Heart left ventricle (tissue), 13 donors: ENCODE results near the gene GLRX3.

ENCODE experiments used
- CTCF ChIP-seq, 12 donors: fragments of 200-600 bp; sonication (generic) in 4 of 12; IDR thresholded peaks; one replicate each; pipeline versions ENCODE4 v1.5.0 to v1.8.0; 2018 to 2022; ENCODE audit warnings: antibody characterized with exemption in 12 of 12, mild to moderate bottlenecking in 5 of 12
- POLR2A ChIP-seq, 2 donors: fragments of 450-650 bp; IDR thresholded peaks; one replicate each; pipeline ENCODE4 v1.6.1; 2017; ENCODE audit warnings: antibody characterized with exemption in 2 of 2, mild to moderate bottlenecking in 2 of 2, moderate library complexity in 2 of 2
- donor health status: ischemic (EF 13 %, LVEDD 7.1; RV severe dilation, severe dysfunction).
- donor health status: DM: no; HTN: yes; CAD: no.
- donor health status: DM: no; HTN: no; CAD: no.
- donor health status: ischemic (EF 25% LVEDD 6.9; RV normal size, moderate dysfunction).
- donor health status: ischemic (EF 25% LVEDD 5.7; RV mildly dilated, moderate dysfunction).
- donor health status: ischemic (EF 35%, LVEDD 5.7; RV mildly dilated, moderate dysfunction).
- donor health status: nonischemic (EF 11% LVEDD 7.7; RV severe dilation, severe dysfunction).
- donor health status: DM: yes; HTN: yes; CAD: no.
- donor health status: PGD.
- donor health status: ischemic (EF 29% LVEDD 5.4; RV normal size, mild dysfunction).
- donor health status: nonischemic (EF 23%, LVEDD 6.1; RV moderate dilation, normal function).

GRCh38 chr10:130190737-130191115 lies 54.5 kb downstream of the GLRX3 start:
- TF ChIP-seq CTCF (IDR thresholded peaks at IDR 0.05) = no peak
- TF ChIP-seq POLR2A (IDR thresholded peaks at IDR 0.05) = no peak
